RWPE2 (cell line): ENCODE data around the gene CREB3L2.
"Not testable (repeated sequence)": the region's sequence is repeated elsewhere in the genome, so short reads cannot be mapped to it uniquely, and the experiment has no call there.

Source experiments
- ATAC-seq: fragments of 200-7000 bp; cut with Tn5 transposase; 3 replicates; pipeline ENCODE4 v1.9.1; 2021; ENCODE audit warnings: low read depth
- DNase-seq: peaks from one replicate; pipeline ENCODE4 v3.0.0-alpha.2; 2020; ENCODE audit warnings: low spot score
- H3K27ac ChIP-seq: fragments of 450-650 bp; 2 replicates; pipeline ENCODE4 v1.5.1; 2017; ENCODE audit warnings: mild to moderate bottlenecking; ENCODE audit not compliant: poor library complexity, severe bottlenecking
- H3K27me3 ChIP-seq: fragments of 250-450 bp; sonication (Bioruptor Pico); 2 replicates; pipeline ENCODE4 v1.5.1; 2021; ENCODE audit warnings: mild to moderate bottlenecking, moderate library complexity; ENCODE audit not compliant: insufficient read depth, poor library complexity, severe bottlenecking
- H3K36me3 ChIP-seq: fragments of 250-450 bp; sonication (Bioruptor Pico); 2 replicates; pipeline ENCODE4 v1.5.1; 2020; ENCODE audit warnings: low read depth, mild to moderate bottlenecking, moderate library complexity
- H3K4me1 ChIP-seq: fragments of 250-450 bp; sonication (Bioruptor Pico); 2 replicates; pipeline ENCODE4 v1.5.1; 2021; ENCODE audit warnings: mild to moderate bottlenecking, moderate library complexity; ENCODE audit not compliant: insufficient read depth, poor library complexity, severe bottlenecking
- H3K4me3 ChIP-seq: fragments of 250-450 bp; sonication (Bioruptor Pico); 2 replicates; pipeline ENCODE4 v1.5.1; 2021; ENCODE audit warnings: mild to moderate bottlenecking, moderate library complexity; ENCODE audit not compliant: severe bottlenecking
- H3K9me3 ChIP-seq: fragments of 250-450 bp; sonication (Bioruptor Pico); 2 replicates; pipeline ENCODE4 v1.5.1; 2021; ENCODE audit warnings: mild to moderate bottlenecking, moderate library complexity; ENCODE audit not compliant: severe bottlenecking
- TF ChIP-seq, protein P1 (sequence below): fragments of 450-650 bp; IDR thresholded peaks from one replicate; pipeline ENCODE4 v1.5.1; 2017; ENCODE audit warnings: mild to moderate bottlenecking, moderate library complexity; ENCODE audit not compliant: poor library complexity, severe bottlenecking

The CREB3L2 gene

DNA sequence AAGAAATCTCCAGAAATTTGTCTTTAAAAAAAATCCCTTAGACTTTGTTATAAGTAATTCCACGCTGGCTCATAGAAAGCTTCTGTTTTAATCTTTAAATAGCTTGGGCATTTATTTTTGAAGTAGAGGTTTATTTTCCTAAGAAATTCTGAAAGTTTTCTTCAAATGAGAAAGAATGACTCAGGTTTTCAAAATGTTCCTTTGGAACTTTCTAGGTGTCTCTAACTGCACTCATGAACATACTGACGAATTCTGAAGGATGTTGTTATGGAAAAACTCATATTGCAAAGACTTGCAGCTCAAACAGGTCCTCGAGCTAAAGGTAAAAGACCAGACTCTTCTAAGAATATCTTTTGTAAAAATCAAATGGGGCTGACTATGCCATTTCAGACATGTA, 165.8 kb downstream of the CREB3L2 start:
- H3K4me1 ChIP-seq, result no peaks in the 10 kb centered on the region
- no peaks in the 10 kb centered on the region for H3K27me3 ChIP-seq
- no peak for DNase-seq

DNA sequence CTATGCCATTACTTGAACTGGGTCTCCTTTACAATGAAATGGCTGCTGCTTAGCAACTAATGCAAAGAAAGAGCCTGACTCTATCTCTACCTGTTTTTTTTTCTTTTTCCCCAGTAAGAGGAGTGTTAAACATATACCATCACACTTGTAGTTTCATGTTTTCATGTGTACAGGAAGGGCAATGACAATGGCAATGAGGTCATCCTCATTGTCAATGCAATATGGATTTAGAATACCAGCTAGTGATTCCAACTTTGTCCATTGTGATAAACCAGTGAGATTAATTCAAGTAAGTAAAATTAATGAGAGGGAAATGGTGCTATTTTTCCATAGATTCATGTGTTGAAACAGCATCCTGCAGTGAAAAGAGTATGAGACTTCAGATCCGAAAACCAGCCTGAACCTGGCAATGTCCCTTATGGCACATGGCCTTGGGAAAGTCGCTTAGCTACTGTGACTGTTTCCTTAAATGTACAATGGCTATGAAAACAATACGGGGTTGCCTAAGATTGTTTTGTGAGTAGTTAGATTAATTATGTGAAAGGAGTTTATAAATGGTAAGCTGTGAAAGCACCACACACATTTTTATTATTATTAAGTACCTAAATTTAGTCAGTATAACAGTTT, 166.3 kb downstream of the CREB3L2 start:
- Histone ChIP-seq H3K9me3 (peaks cover 8% of the 10 kb centered on the region), H3K4me3 (no peak overlapping the region), H3K4me1 (no peaks in the 10 kb centered on the region), H3K36me3 (no peaks in the 10 kb centered on the region), H3K27ac (no peak overlapping the region), H3K27me3 (no peaks in the 10 kb centered on the region)
- no peak for ATAC-seq
- TF ChIP-seq, protein P1, sequence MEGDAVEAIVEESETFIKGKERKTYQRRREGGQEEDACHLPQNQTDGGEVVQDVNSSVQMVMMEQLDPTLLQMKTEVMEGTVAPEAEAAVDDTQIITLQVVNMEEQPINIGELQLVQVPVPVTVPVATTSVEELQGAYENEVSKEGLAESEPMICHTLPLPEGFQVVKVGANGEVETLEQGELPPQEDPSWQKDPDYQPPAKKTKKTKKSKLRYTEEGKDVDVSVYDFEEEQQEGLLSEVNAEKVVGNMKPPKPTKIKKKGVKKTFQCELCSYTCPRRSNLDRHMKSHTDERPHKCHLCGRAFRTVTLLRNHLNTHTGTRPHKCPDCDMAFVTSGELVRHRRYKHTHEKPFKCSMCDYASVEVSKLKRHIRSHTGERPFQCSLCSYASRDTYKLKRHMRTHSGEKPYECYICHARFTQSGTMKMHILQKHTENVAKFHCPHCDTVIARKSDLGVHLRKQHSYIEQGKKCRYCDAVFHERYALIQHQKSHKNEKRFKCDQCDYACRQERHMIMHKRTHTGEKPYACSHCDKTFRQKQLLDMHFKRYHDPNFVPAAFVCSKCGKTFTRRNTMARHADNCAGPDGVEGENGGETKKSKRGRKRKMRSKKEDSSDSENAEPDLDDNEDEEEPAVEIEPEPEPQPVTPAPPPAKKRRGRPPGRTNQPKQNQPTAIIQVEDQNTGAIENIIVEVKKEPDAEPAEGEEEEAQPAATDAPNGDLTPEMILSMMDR, result no peak
- DNase-seq, result no peak

More for the DNA sequence above, 165.8 kb downstream of the CREB3L2 start:
- H3K4me3 ChIP-seq, result no peak overlapping the region
- no peak for ATAC-seq
- TF ChIP-seq, protein P1, result no peak
- no peaks in the 10 kb centered on the region for H3K36me3 ChIP-seq
- H3K9me3 ChIP-seq, result peaks cover 8% of the 10 kb centered on the region
- H3K27ac ChIP-seq, result no peak overlapping the region

DNA sequence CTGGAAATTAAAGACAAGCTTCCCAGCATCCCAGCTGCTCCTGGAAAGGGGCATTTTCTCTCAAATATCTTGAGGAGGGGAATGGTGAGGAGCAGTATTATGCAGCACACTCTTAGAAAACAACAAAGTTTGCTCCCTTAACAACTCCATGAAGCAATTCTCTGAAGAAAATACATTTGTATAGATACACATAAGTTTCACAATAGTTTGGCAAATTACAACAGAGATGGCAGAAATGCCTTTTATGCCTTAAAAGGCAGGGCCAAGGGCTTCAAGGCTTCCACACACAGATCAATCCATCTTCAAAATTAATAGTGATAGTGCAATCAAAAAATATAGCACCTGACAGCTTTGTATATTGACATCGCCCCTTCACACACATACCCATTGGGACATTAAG, 167.3 kb downstream of the CREB3L2 start:
- Histone ChIP-seq H3K27ac (no peak overlapping the region), H3K9me3 (peaks cover 8% of the 10 kb centered on the region), H3K4me1 (no peaks in the 10 kb centered on the region), H3K4me3 (no peak overlapping the region), H3K36me3 (no peaks in the 10 kb centered on the region), H3K27me3 (no peaks in the 10 kb centered on the region)
- DNase-seq (no peak), ATAC-seq (no peak)
- TF ChIP-seq, protein P1, result no peak

DNA sequence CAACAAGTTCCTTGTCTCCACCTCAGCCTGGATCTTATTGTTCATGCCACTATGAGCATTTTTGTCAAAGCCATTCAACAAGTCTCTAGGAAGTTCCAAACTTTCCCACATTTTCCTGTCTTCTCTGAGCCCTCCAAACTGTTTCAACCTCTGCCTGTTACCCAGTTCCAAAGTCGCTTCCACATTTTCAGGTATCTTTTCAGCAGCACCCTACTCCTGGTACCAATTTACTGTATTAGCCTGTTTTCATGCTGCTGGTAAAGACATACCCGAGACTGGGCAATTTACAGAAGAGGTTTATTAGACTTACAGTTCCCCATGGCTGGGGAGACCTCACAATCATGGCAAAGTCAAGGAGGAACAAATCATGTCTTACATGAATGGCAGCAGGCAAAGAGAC, 168.9 kb downstream of the CREB3L2 start:
- not testable (repeated sequence) for H3K27ac ChIP-seq, H3K4me3 ChIP-seq, H3K27me3 ChIP-seq, H3K36me3 ChIP-seq, H3K4me1 ChIP-seq, DNase-seq, ATAC-seq, H3K9me3 ChIP-seq

DNA sequence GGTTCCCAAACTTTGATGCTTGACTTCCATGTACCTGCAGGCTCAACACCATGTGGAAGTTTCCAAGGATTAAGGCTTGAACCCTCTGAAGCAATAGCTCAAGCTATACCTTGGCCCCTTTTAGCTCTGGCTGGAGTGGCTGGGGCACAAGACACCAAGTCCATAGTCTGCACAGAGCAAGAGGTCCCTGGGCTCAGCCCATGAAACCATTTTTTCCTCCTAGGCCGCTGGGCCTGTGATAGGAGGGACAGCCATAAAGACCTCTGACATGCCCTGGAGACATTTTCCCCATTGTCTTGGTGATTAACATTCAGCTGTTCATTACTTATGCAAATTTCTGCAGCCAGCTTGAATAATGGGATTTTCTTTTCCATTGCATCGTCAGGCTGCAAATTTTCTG, 169.5 kb downstream of the CREB3L2 start:
- ATAC-seq (no peak), DNase-seq (no peak)
- TF ChIP-seq, protein P1, result no peak
- Histone ChIP-seq H3K4me3 (no peak overlapping the region), H3K36me3 (no peaks in the 10 kb centered on the region), H3K27me3 (peaks cover 4% of the 10 kb centered on the region), H3K27ac (no peak overlapping the region), H3K4me1 (no peaks in the 10 kb centered on the region), H3K9me3 (peaks cover 8% of the 10 kb centered on the region)

DNA sequence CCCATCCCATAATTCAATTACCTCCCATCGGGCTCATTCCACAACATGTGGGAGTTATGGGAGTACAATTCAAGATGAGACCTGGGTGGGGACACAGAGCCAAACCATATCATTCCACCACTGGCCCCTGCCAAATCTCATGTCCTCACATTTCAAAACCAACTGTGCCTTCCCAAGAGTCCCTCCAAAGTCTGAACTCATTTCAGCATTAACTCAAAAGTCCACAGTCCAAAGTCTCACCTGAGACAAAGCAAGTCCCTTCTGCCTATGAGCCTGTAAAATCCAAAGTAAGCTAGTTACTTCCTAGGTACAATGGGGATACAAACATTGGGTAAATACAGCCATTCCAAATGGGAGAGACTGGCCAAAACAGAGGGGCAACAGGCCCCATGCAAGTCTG, 170.3 kb downstream of the CREB3L2 start:
- DNase-seq, H3K27ac ChIP-seq, H3K27me3 ChIP-seq: not testable (repeated sequence)

More for the DNA sequence above, 170.3 kb downstream of the CREB3L2 start:
- H3K4me1 ChIP-seq, ATAC-seq, H3K36me3 ChIP-seq, H3K4me3 ChIP-seq, H3K9me3 ChIP-seq: not testable (repeated sequence)
